ENCODE data around the gene HGS.
"Not testable (repeated sequence)": the region's sequence is repeated elsewhere in the genome, so short reads cannot be mapped to it uniquely, and the experiment has no call there.

The HGS gene

DNA sequence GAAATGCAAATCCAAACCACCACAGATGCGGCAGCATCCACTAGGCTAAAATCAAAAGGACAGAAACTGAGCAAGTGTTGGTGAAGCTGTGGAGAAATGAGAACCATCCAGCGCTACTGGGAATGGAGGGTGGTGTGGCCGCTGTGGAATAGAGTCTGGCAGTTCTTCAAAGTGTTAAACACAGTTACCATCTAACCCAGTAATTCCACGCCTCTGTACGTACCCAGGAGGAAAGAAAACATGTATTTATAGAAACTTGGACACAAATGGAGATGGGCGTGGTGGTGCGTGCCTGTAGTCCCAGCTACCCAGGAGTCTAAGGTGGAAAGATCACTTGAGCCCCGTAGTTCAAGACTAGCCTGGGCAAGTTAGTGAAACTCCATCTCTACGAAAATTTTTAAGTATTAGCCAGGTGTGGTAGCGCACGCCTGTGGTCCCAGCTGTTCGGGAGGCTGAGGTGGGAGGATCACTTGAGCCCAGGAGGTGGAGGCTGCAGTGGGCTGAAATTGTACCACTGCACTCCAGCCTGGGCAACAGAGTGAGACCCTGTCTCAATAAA, 39.9 kb downstream of the HGS start:
- DNase-seq: no peak

- DNase-seq: no peak
These were observed 41.6 kb downstream of the HGS start for GRCh38 chr17:81725439-81725838.

- DNase-seq: no peak
These were observed 42.2 kb downstream of the HGS start for GRCh38 chr17:81726004-81726403.

GRCh38 chr17:81727324-81728031, 43.7 kb downstream of the HGS start:
- DNase-seq: peak; percentile 13

DNA sequence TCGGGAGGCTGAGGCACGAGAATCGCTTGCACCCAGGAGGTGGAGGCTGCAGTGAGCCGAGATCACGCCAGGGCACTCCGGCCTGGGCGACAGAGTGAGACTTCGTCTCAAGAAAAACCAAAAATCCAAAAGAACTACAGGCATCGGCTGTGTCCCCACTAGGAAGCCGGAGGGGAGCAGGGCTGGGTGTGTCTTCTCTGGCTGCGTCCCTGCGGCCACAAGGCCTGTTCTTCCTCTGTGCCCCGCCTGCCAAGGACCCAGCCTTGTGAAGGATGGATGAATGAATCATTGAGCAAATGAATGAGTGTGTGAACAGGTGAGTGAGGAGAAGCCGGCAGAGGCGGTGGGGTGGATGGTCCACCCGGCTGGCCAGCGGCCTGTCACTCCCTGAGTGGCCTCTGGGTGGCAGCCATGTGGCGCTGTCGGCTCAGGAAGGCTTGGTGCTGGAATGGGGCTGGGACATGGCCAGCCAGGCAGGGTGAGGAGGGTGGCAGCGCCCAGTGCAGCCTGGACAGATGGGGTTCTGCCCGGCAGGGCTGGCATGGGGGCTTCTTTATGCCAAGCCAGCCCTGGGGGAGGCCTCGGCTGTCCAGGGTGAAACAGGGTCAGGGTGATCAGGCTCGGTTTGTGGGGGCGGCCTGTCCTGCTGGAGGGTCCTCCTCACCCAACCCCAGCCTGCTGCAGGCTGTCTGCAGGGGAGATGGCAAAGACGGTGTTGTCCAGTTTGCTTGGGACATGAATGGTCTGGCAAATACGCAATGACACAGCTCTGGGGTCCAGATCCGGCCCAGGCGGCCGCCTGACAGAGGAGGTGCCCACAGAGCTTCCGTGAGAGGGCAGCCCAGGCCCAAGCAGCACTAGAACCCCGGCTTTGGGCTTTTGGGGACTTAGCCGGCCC, 49.9 kb downstream of the HGS start:
- DNase-seq: peak; percentile 47

DNA sequence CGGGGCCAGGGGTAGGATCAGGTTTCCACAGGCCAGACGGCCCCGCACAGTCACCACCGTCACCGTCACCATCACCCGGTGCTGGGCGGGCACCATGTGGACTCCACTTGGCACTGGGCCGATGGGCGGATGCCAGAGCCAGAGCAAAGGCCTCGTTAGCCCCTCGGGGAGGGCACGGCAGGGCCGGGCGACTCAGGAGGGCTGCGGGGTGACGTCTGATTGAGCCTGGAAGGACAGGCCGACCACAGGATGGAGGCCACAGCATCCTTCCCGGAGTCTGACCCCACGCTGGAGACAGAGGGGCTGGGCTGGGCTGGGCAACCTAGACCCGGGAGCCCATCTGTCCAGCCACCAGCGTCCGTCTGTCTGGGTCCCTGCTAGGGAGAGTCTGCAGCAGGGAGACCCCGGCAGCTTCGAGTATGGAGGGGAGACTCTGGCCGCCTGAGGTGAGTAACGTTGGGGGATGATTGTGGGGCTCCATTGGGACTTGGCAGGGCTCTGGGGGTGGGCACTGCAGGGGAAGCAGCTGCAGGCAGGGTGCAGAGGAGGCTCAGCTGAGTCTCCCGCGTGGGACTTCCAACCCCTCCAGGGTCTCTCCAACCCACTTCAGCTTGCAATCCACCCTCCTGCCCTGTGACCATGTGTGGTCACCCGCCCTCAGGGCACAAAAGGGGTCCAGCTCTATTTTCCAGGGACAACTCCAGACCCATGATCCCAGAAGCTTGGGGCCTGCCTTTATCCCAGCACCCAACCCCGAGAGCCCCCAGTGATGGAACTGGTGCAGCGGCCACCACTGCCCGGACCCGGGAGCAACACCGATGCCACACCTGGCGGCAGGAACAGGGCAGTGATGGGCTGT, 50.8 kb downstream of the HGS start:
- DNase-seq: no peak

GRCh38 chr17:81735264-81736102, 51.7 kb downstream of the HGS start:
- DNase-seq: no peak

DNA sequence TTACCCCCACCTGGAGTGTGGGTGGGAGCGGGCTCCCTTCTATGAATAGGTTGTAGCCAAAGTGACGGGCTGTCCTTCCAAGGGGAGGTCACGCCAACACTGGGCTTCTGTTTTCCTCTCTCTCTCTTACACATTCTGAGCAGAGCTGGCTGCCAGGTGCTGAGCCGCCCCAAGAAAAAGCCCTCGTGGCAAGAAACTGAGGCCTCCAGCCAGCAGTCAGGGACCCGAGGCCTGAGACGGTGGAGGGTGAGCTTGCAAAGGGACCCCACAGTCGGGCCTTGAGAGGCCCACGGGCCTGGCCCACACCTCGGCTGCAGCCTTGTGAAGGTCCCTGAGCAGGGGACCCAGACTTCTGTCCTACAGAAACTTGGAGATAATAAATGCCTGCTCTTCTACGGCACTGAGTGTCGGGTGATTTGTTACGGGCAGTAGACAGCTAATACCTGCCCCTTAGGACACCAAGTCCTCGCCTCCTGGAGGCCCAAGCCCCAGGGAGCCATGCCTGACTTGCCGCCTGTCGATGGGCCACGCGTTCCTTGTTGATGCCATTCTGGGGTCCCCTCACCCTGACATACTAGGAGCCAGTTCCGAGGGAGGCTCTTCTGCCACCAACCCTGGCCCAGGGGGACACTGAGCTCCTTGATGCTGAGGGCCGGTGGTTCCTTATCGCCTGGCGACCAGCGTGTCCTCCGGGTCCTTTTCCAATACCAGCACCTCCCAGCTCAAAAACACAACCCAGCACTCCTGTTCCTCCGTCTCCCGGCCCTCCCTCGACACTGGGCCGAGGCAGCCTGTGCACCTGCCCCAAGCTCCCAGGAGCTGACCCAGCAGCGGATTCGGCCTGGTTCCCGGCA, 54.4 kb downstream of the HGS start:
- no peak for DNase-seq

- no peak for DNase-seq
These were observed 55.1 kb downstream of the HGS start for GRCh38 chr17:81738801-81739393.

DNA sequence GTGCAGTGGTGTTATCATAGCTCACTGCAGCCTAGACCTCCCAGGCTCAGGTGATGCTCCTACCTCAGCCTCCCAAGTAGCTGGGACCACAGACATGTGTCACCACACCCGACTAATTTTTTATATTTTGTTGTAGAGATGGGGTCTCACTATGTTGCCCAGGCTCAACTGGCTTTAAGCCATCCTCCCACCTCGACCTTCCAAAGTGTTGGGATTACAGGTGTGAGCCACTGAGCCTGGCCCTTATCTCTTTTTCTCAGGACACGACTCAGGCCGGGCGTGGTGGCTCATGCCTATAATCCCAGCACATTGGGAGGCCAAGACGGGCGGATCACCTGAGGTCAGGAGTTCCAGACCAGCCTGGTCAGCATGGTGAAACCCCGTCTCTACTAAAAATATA, 55.8 kb downstream of the HGS start:
- not testable (repeated sequence) for DNase-seq

- no peak for DNase-seq
These were observed 56.7 kb downstream of the HGS start for GRCh38 chr17:81740395-81740961.

DNA sequence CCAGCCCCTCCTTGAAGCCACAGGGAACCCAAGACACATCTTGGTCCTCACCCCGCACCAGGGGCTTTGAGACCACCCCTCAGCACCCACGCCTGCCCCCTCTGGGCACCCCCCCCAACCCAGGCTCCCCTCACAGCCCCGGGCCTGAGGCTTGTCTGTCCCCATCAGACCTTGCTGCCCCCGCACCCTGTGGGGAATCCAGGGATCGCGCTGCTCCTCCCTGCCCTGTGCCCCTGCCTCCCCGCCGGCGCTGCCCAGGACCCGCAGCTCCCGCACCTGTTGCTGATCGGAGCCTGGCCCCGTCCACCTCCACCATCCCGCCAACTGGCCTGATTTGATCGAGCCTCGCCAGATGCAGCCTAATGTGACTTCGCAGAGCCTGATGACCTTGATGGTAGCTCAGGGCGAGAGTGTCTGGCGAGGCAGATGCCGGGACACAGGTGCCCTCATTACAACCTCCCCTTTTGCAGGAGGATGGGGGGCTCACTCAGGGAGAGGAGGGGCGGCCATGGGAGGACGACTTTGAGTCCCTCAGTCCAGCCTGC, 57.3 kb downstream of the HGS start:
- no peak for DNase-seq

DNA sequence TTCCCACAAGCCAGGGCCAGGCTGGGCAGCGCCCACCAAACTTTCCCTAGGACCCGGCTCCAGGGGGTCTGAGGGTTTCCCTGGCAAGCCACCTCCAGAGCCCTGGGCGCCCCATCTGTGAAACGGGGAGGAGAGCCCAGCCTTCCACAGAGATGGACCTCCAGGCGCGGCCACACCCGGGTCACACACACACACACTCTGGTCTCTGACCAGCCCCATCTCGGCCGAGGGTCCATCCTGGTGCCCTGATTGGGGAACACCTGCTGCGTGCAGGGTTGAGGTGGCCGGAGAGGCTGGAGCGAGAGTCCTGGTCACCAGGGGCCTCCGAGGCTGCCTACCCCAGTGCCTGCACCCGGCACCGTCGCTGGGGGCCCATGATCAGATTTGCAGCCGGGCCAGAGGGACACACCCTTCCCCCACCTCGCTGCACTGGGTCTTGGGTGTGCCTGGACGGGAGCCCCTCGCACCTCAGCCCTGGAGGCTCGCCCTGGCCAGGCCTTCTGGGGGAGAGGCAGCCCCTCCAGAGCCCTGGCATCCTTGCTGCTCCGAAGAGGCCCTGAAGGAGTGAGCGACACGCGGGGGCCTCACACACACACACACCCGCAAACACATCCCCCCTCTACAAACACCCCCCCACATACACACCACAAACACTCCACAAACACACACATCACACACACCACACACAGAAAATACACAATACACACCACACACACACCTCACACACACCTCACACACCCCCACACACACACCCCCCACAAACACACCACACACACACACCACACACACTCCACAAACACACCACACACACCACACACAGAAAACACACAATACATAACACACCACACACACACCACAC, 58.0 kb downstream of the HGS start:
- DNase-seq: no peak

Data from NCI-H1105 treated with DMSO at 0.1 percent for 48 hours (cell line).